ENCODE results near the gene DAB2.

Gene DAB2

GRCh38 chr5:39447968-39448367 lies 23.2 kb upstream of the DAB2 start:
- Histone ChIP-seq H3K4me1 (ENCODE audit: control insufficient read depth, insufficient read depth, low read length) (no peaks in the 10 kb centered on the region), H3K9ac (ENCODE audit: low read length) (no peak overlapping the region), H3K36me3 (ENCODE audit: control insufficient read depth, insufficient read depth, low read length) (no peaks in the 10 kb centered on the region), H3K27ac (ENCODE audit: low read depth, low read length) (no peak overlapping the region), H3K9me3 (ENCODE audit: control insufficient read depth, insufficient read depth, low read depth, low read length) (no peaks in the 10 kb centered on the region), H3K27me3 (ENCODE audit: control insufficient read depth, insufficient read depth, low read length) (no peaks in the 10 kb centered on the region), H3K4me3 (ENCODE audit: low read depth, low read length) (no peak overlapping the region)

GRCh38 chr5:39447059-39447458 lies 22.3 kb upstream of the DAB2 start:
- Histone ChIP-seq H3K36me3 (ENCODE audit: control insufficient read depth, insufficient read depth, low read length) (no peaks in the 10 kb centered on the region), H3K4me3 (ENCODE audit: low read depth, low read length) (no peak overlapping the region), H3K27ac (ENCODE audit: low read depth, low read length) (no peak overlapping the region), H3K9me3 (ENCODE audit: control insufficient read depth, insufficient read depth, low read depth, low read length) (no peaks in the 10 kb centered on the region), H3K27me3 (ENCODE audit: control insufficient read depth, insufficient read depth, low read length) (no peaks in the 10 kb centered on the region), H3K4me1 (ENCODE audit: control insufficient read depth, insufficient read depth, low read length) (no peaks in the 10 kb centered on the region), H3K9ac (ENCODE audit: low read length) (no peak overlapping the region)

- Histone ChIP-seq H3K27me3 (ENCODE audit: control insufficient read depth, insufficient read depth, low read length) (no peaks in the 10 kb centered on the region), H3K36me3 (ENCODE audit: control insufficient read depth, insufficient read depth, low read length) (no peaks in the 10 kb centered on the region), H3K9ac (ENCODE audit: low read length) (no peak overlapping the region), H3K4me1 (ENCODE audit: control insufficient read depth, insufficient read depth, low read length) (no peaks in the 10 kb centered on the region), H3K9me3 (ENCODE audit: control insufficient read depth, insufficient read depth, low read depth, low read length) (no peaks in the 10 kb centered on the region), H3K27ac (ENCODE audit: low read depth, low read length) (no peak overlapping the region), H3K4me3 (ENCODE audit: low read depth, low read length) (no peak overlapping the region)
Measured at GRCh38 chr5:39446231-39446630, 21.5 kb upstream of the DAB2 start.

- H3K4me3 ChIP-seq (ENCODE audit: low read depth, low read length), result no peak overlapping the region
- H3K27me3 ChIP-seq (ENCODE audit: control insufficient read depth, insufficient read depth, low read length), result no peaks in the 10 kb centered on the region
- no peaks in the 10 kb centered on the region for H3K4me1 ChIP-seq (ENCODE audit: control insufficient read depth, insufficient read depth, low read length)
- no peak overlapping the region for H3K9ac ChIP-seq (ENCODE audit: low read length)
- H3K27ac ChIP-seq (ENCODE audit: low read depth, low read length), result no peak overlapping the region
- no peaks in the 10 kb centered on the region for H3K9me3 ChIP-seq (ENCODE audit: control insufficient read depth, insufficient read depth, low read depth, low read length)
- no peaks in the 10 kb centered on the region for H3K36me3 ChIP-seq (ENCODE audit: control insufficient read depth, insufficient read depth, low read length)
Measured at GRCh38 chr5:39443911-39444310, 19.1 kb upstream of the DAB2 start.

GRCh38 chr5:39442991-39443390 lies 18.2 kb upstream of the DAB2 start:
- Histone ChIP-seq H3K9me3 (ENCODE audit: control insufficient read depth, insufficient read depth, low read depth, low read length) (no peaks in the 10 kb centered on the region), H3K4me3 (ENCODE audit: low read depth, low read length) (no peak overlapping the region), H3K27ac (ENCODE audit: low read depth, low read length) (no peak overlapping the region), H3K36me3 (ENCODE audit: control insufficient read depth, insufficient read depth, low read length) (no peaks in the 10 kb centered on the region), H3K27me3 (ENCODE audit: control insufficient read depth, insufficient read depth, low read length) (no peaks in the 10 kb centered on the region), H3K4me1 (ENCODE audit: control insufficient read depth, insufficient read depth, low read length) (no peaks in the 10 kb centered on the region), H3K9ac (ENCODE audit: low read length) (no peak overlapping the region)

GRCh38 chr5:39441838-39442237 lies 17.1 kb upstream of the DAB2 start:
- Histone ChIP-seq H3K27ac (ENCODE audit: low read depth, low read length) (no peak overlapping the region), H3K4me3 (ENCODE audit: low read depth, low read length) (no peak overlapping the region), H3K9ac (ENCODE audit: low read length) (no peak overlapping the region), H3K27me3 (ENCODE audit: control insufficient read depth, insufficient read depth, low read length) (no peaks in the 10 kb centered on the region), H3K36me3 (ENCODE audit: control insufficient read depth, insufficient read depth, low read length) (no peaks in the 10 kb centered on the region), H3K4me1 (ENCODE audit: control insufficient read depth, insufficient read depth, low read length) (no peaks in the 10 kb centered on the region), H3K9me3 (ENCODE audit: control insufficient read depth, insufficient read depth, low read depth, low read length) (no peaks in the 10 kb centered on the region)

GRCh38 chr5:39440958-39441624 lies 16.3 kb upstream of the DAB2 start:
- Histone ChIP-seq H3K27me3 (ENCODE audit: control insufficient read depth, insufficient read depth, low read length) (no peaks in the 10 kb centered on the region), H3K36me3 (ENCODE audit: control insufficient read depth, insufficient read depth, low read length) (no peaks in the 10 kb centered on the region), H3K4me1 (ENCODE audit: control insufficient read depth, insufficient read depth, low read length) (no peaks in the 10 kb centered on the region), H3K9ac (ENCODE audit: low read length) (no peak overlapping the region), H3K9me3 (ENCODE audit: control insufficient read depth, insufficient read depth, low read depth, low read length) (no peaks in the 10 kb centered on the region), H3K27ac (ENCODE audit: low read depth, low read length) (no peak overlapping the region), H3K4me3 (ENCODE audit: low read depth, low read length) (no peak overlapping the region)

- Histone ChIP-seq H3K9me3 (ENCODE audit: control insufficient read depth, insufficient read depth, low read depth, low read length) (no peaks in the 10 kb centered on the region), H3K4me3 (ENCODE audit: low read depth, low read length) (no peak overlapping the region), H3K4me1 (ENCODE audit: control insufficient read depth, insufficient read depth, low read length) (no peaks in the 10 kb centered on the region)
Measured at GRCh38 chr5:39440192-39440957, 15.6 kb upstream of the DAB2 start.

GRCh38 chr5:39439582-39440162 lies 14.9 kb upstream of the DAB2 start:
- Histone ChIP-seq H3K4me3 (ENCODE audit: low read depth, low read length) (no peak overlapping the region), H3K9me3 (ENCODE audit: control insufficient read depth, insufficient read depth, low read depth, low read length) (no peaks in the 10 kb centered on the region), H3K4me1 (ENCODE audit: control insufficient read depth, insufficient read depth, low read length) (no peaks in the 10 kb centered on the region), H3K27ac (ENCODE audit: low read depth, low read length) (no peak overlapping the region), H3K36me3 (ENCODE audit: control insufficient read depth, insufficient read depth, low read length) (no peaks in the 10 kb centered on the region), H3K9ac (ENCODE audit: low read length) (no peak overlapping the region), H3K27me3 (ENCODE audit: control insufficient read depth, insufficient read depth, low read length) (no peaks in the 10 kb centered on the region)

More at GRCh38 chr5:39440192-39440957, 15.6 kb upstream of the DAB2 start:
- no peak overlapping the region for H3K9ac ChIP-seq (ENCODE audit: low read length)
- H3K27me3 ChIP-seq (ENCODE audit: control insufficient read depth, insufficient read depth, low read length), result no peaks in the 10 kb centered on the region
- H3K27ac ChIP-seq (ENCODE audit: low read depth, low read length), result no peak overlapping the region
- H3K36me3 ChIP-seq (ENCODE audit: control insufficient read depth, insufficient read depth, low read length), result no peaks in the 10 kb centered on the region

GRCh38 chr5:39437467-39437866 lies 12.7 kb upstream of the DAB2 start:
- H3K36me3 ChIP-seq (ENCODE audit: control insufficient read depth, insufficient read depth, low read length), result no peaks in the 10 kb centered on the region
- H3K9ac ChIP-seq (ENCODE audit: low read length), result no peak overlapping the region
- no peaks in the 10 kb centered on the region for H3K27me3 ChIP-seq (ENCODE audit: control insufficient read depth, insufficient read depth, low read length)
- H3K4me3 ChIP-seq (ENCODE audit: low read depth, low read length), result no peak overlapping the region
- H3K27ac ChIP-seq (ENCODE audit: low read depth, low read length), result no peak overlapping the region
- H3K9me3 ChIP-seq (ENCODE audit: control insufficient read depth, insufficient read depth, low read depth, low read length), result no peaks in the 10 kb centered on the region
- no peaks in the 10 kb centered on the region for H3K4me1 ChIP-seq (ENCODE audit: control insufficient read depth, insufficient read depth, low read length)

- no peaks in the 10 kb centered on the region for H3K9me3 ChIP-seq (ENCODE audit: control insufficient read depth, insufficient read depth, low read depth, low read length)
- H3K9ac ChIP-seq (ENCODE audit: low read length), result no peak overlapping the region
- H3K27ac ChIP-seq (ENCODE audit: low read depth, low read length), result no peak overlapping the region
- no peak overlapping the region for H3K4me3 ChIP-seq (ENCODE audit: low read depth, low read length)
- H3K36me3 ChIP-seq (ENCODE audit: control insufficient read depth, insufficient read depth, low read length), result no peaks in the 10 kb centered on the region
- H3K4me1 ChIP-seq (ENCODE audit: control insufficient read depth, insufficient read depth, low read length), result no peaks in the 10 kb centered on the region
- H3K27me3 ChIP-seq (ENCODE audit: control insufficient read depth, insufficient read depth, low read length), result no peaks in the 10 kb centered on the region
Measured at GRCh38 chr5:39433848-39434247, 9.1 kb upstream of the DAB2 start.

Data from HUES6 (cell line).